ENCODE results near the gene KXD1. TPM values are rescaled to one million over a fixed set of nuclear protein-coding genes. Genes with fewer than 3 reads are reported as not detected.
A peak's percentile ranks its signal among the peaks of the same experiment; 100 is the strongest.

The KXD1 gene
- total RNA-seq, 1 donor: 104 TPM

GRCh38 chr19:18580311-18580710 lies 22.6 kb downstream of the KXD1 start:
- H3K36me3 ChIP-seq (ENCODE audit: insufficient read depth, low read length): peaks cover 19% of the 10 kb centered on the region
- H3K79me2 ChIP-seq (ENCODE audit: insufficient read depth, low read length): no peaks in the 10 kb centered on the region
- peaks cover under 1% of the 10 kb centered on the region for H4K20me1 ChIP-seq (ENCODE audit: insufficient read depth, low read length)
- H3K27me3 ChIP-seq (ENCODE audit: insufficient read depth, low read length): no peaks in the 10 kb centered on the region
- H3K27ac ChIP-seq (ENCODE audit: low read depth, low read length): no peak overlapping the region
- H3K4me3 ChIP-seq (ENCODE audit: insufficient read depth, low read length): no peak overlapping the region
- H2AFZ ChIP-seq (ENCODE audit: low read length): no peak overlapping the region
- H3K4me1 ChIP-seq (ENCODE audit: insufficient read depth, low read length): no peaks in the 10 kb centered on the region
- TF ChIP-seq CTCF (IDR thresholded peaks at IDR 0.05; ENCODE audit: extremely low read depth, low read depth, low read length): no peak
- no peak overlapping the region for H3K4me2 ChIP-seq (ENCODE audit: insufficient read depth, low read length)
- no peaks in the 10 kb centered on the region for H3K9me3 ChIP-seq (ENCODE audit: low read depth, low read length)
- no peak for DNase-seq (ENCODE audit: insufficient read length, low spot score, missing footprints)

GRCh38 chr19:18586306-18586705 lies 28.6 kb downstream of the KXD1 start:
- peaks cover 3% of the 10 kb centered on the region for H4K20me1 ChIP-seq (ENCODE audit: insufficient read depth, low read length)
- peaks cover 16% of the 10 kb centered on the region for H3K4me1 ChIP-seq (ENCODE audit: insufficient read depth, low read length)
- no peak overlapping the region for H3K4me2 ChIP-seq (ENCODE audit: insufficient read depth, low read length)
- H3K4me3 ChIP-seq (ENCODE audit: insufficient read depth, low read length): no peak overlapping the region
- H3K9me3 ChIP-seq (ENCODE audit: low read depth, low read length): no peaks in the 10 kb centered on the region
- peaks cover 3% of the 10 kb centered on the region for H3K36me3 ChIP-seq (ENCODE audit: insufficient read depth, low read length)
- H3K27ac ChIP-seq (ENCODE audit: low read depth, low read length): no peak overlapping the region
- no peaks in the 10 kb centered on the region for H3K27me3 ChIP-seq (ENCODE audit: insufficient read depth, low read length)
- H2AFZ ChIP-seq (ENCODE audit: low read length): peak overlapping the region; percentile 47
- peak; percentile 10 for TF ChIP-seq CTCF (IDR thresholded peaks at IDR 0.05; ENCODE audit: extremely low read depth, low read depth, low read length)
- no peak for DNase-seq (ENCODE audit: insufficient read length, low spot score, missing footprints)
- no peaks in the 10 kb centered on the region for H3K79me2 ChIP-seq (ENCODE audit: insufficient read depth, low read length)

- H4K20me1 ChIP-seq (ENCODE audit: insufficient read depth, low read length): peaks cover 3% of the 10 kb centered on the region
- no peak for DNase-seq (ENCODE audit: insufficient read length, low spot score, missing footprints)
- H3K79me2 ChIP-seq (ENCODE audit: insufficient read depth, low read length): no peaks in the 10 kb centered on the region
- TF ChIP-seq CTCF (IDR thresholded peaks at IDR 0.05; ENCODE audit: extremely low read depth, low read depth, low read length): no peak
- peaks cover 16% of the 10 kb centered on the region for H3K4me1 ChIP-seq (ENCODE audit: insufficient read depth, low read length)
- H3K9me3 ChIP-seq (ENCODE audit: low read depth, low read length): no peaks in the 10 kb centered on the region
- H3K4me2 ChIP-seq (ENCODE audit: insufficient read depth, low read length): peak overlapping the region; percentile 98
- H3K27me3 ChIP-seq (ENCODE audit: insufficient read depth, low read length): no peaks in the 10 kb centered on the region
- H3K36me3 ChIP-seq (ENCODE audit: insufficient read depth, low read length): peaks cover 3% of the 10 kb centered on the region
- no peak overlapping the region for H2AFZ ChIP-seq (ENCODE audit: low read length)
- H3K4me3 ChIP-seq (ENCODE audit: insufficient read depth, low read length): no peak overlapping the region
- no peak overlapping the region for H3K27ac ChIP-seq (ENCODE audit: low read depth, low read length)
These were observed 29.9 kb downstream of the KXD1 start for GRCh38 chr19:18587561-18587960.

- Histone ChIP-seq H3K4me3 (ENCODE audit: insufficient read depth, low read length) (peak overlapping the region; percentile 91), H3K36me3 (ENCODE audit: insufficient read depth, low read length) (peaks cover 3% of the 10 kb centered on the region), H2AFZ (ENCODE audit: low read length) (peak overlapping the region; percentile 92), H3K27me3 (ENCODE audit: insufficient read depth, low read length) (no peaks in the 10 kb centered on the region), H3K27ac (ENCODE audit: low read depth, low read length) (peak overlapping the region; percentile 50), H4K20me1 (ENCODE audit: insufficient read depth, low read length) (peaks cover 3% of the 10 kb centered on the region), H3K4me2 (ENCODE audit: insufficient read depth, low read length) (peak overlapping the region; percentile 98), H3K9me3 (ENCODE audit: low read depth, low read length) (no peaks in the 10 kb centered on the region), H3K4me1 (ENCODE audit: insufficient read depth, low read length) (peaks cover 16% of the 10 kb centered on the region), H3K79me2 (ENCODE audit: insufficient read depth, low read length) (no peaks in the 10 kb centered on the region)
- no peak for TF ChIP-seq CTCF (IDR thresholded peaks at IDR 0.05; ENCODE audit: extremely low read depth, low read depth, low read length)
- DNase-seq (ENCODE audit: insufficient read length, low spot score, missing footprints): peak; percentile 75
These were observed 30.4 kb downstream of the KXD1 start for GRCh38 chr19:18587962-18588610.
